Upper lobe of left lung (tissue), 4 donors: ENCODE data around the gene SF3A1.

Experiments
- CTCF ChIP-seq, 6 experiments: fragments of 450-650 bp in 4 of 6; fragments of 200-600 bp in 2 of 6; sonication (generic) in 2 of 6; IDR thresholded peaks; one replicate each; pipeline ENCODE4 v1.5.1; 2016 to 2019; ENCODE audit warnings: antibody characterized with exemption in 6 of 6
- EP300 ChIP-seq, 4 donors: sonication (generic); formaldehyde crosslinking; IDR thresholded peaks; one replicate each; pipeline ENCODE4 v1.5.1; 2017; ENCODE audit warnings: antibody characterized with exemption in 4 of 4, control low read depth in 2 of 4
- POLR2A ChIP-seq, 4 donors: fragments of 450-650 bp; IDR thresholded peaks; one replicate each; pipeline ENCODE4 v1.5.1; 2016 to 2017; ENCODE audit warnings: antibody characterized with exemption in 4 of 4, mild to moderate bottlenecking in 2 of 4

GRCh38 chr22:30296324-30296723 lies 60.4 kb downstream of the SF3A1 start:
- TF ChIP-seq CTCF (IDR thresholded peaks at IDR 0.05) (no peak), EP300 (IDR thresholded peaks at IDR 0.05) (no peak), POLR2A (IDR thresholded peaks at IDR 0.05) (no peak)
